ENCODE measurements around the gene TIMM10.
A peak's percentile ranks its signal among the peaks of the same experiment; 100 is the strongest.

The TIMM10 gene

GRCh38 chr11:57483562-57483918, 47.0 kb downstream of the TIMM10 start:
- DNase-seq: no peak
- ATAC-seq: no peak

GRCh38 chr11:57482782-57483561, 47.6 kb downstream of the TIMM10 start:
- ATAC-seq: peak; percentile 72
- DNase-seq: peak; percentile 86

- no peak for ATAC-seq
Observed at GRCh38 chr11:57481915-57482781, 48.4 kb downstream of the TIMM10 start.

GRCh38 chr11:57481315-57481714, 49.2 kb downstream of the TIMM10 start:
- ATAC-seq (no peak), DNase-seq (no peak)

More at GRCh38 chr11:57481915-57482781, 48.4 kb downstream of the TIMM10 start:
- DNase-seq: no peak

GRCh38 chr11:57480409-57481137, 50.0 kb downstream of the TIMM10 start:
- ATAC-seq (peak; percentile 39), DNase-seq (peak; percentile 85)

- DNase-seq (no peak), ATAC-seq (no peak)
Observed at GRCh38 chr11:57479911-57480310, 50.6 kb downstream of the TIMM10 start.

GRCh38 chr11:57479021-57479663, 51.4 kb downstream of the TIMM10 start:
- no peak for ATAC-seq

More at GRCh38 chr11:57479021-57479663, 51.4 kb downstream of the TIMM10 start:
- no peak for DNase-seq

All from stimulated activated naive CD8-positive, alpha-beta T cell treated with anti-CD3 and anti-CD28 coated beads, Interleukin-15, Interleukin-2, amounts not matched to agents 100 U/mL and 50 U/mL, for 24 hours (primary cell).